GM12873 (cell line): ENCODE results near the gene AGGF1.

Experiments used
- CTCF ChIP-seq: IDR thresholded peaks from 2 replicates; pipeline ENCODE4 v1.5.1; 2012; ENCODE audit warnings: low read depth, mild to moderate bottlenecking, moderate library complexity, low read length, control low read depth; ENCODE audit not compliant: insufficient read depth; ENCODE audit errors: missing control alignments

Gene AGGF1

DNA sequence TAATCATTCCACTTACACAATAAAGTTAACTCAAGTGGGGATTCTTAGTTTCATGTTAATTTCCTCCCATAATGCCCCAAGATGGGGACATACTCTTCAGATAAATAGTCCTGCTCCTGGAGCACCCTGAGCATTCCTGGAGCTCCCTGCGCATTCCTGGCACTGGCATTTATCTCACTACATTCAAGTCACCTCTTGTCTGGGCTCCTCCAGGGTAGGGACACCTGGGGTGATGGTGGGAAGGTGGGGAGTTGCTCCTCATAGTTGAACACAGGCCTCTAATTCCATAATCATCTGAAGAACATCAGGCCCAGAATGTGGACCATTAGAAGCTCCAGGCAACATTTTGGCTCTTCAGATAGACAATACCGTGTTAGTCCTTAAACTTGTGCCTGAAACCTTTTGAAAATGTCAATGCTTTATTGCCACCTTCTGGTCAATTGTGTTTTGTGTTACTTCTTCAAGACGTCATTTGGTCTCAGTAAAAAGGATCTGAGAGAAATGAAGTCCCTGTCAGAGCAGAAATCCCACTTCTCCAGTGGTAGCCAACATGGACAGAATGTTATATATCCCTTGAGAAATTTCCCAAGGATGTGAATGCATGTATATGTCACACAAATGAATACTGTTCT lies 14.2 kb upstream of the AGGF1 start:
- peak; percentile 35 for TF ChIP-seq CTCF

- no peak for TF ChIP-seq CTCF
Measured at GRCh38 chr5:77016962-77017361, 13.2 kb upstream of the AGGF1 start.

DNA sequence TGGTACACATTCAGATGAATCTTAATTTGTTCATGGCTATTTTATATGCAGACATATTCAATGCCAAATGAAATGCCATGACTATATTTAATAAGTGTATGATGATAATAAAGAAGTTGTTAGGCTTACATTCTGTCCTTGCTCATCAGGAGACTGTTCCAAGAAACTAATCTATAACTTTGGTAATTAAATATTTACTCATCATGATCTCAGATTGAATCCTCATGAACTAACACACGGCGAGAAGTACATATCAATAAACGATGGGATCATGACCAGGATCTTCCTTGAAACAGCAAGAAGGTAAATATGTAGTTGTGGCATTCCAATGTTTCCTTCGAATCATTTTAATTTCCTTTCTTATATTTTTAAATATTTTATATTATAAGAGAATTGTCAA lies 12.5 kb upstream of the AGGF1 start:
- no peak for TF ChIP-seq CTCF

GRCh38 chr5:77022511-77023417 lies 7.4 kb upstream of the AGGF1 start:
- no peak for TF ChIP-seq CTCF

DNA sequence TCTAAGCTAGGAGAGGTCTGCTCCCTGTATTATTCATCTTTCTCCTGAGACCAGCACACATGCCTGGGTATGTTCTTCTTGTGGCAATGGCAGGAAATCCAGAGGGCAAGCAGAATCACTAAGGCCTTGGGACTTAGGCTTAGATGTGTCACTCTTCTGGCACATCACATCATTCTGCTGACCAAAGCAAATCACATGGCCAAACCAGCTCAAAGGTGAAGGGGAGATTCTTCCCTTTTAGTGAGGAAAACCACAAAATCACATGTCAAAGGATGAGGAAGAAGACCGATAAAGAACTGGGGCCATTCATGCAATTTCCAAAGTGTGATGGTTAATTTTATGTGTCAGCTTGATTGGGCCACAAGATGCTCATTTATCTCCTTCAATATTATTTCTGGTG lies 5.7 kb upstream of the AGGF1 start:
- no peak for TF ChIP-seq CTCF

DNA sequence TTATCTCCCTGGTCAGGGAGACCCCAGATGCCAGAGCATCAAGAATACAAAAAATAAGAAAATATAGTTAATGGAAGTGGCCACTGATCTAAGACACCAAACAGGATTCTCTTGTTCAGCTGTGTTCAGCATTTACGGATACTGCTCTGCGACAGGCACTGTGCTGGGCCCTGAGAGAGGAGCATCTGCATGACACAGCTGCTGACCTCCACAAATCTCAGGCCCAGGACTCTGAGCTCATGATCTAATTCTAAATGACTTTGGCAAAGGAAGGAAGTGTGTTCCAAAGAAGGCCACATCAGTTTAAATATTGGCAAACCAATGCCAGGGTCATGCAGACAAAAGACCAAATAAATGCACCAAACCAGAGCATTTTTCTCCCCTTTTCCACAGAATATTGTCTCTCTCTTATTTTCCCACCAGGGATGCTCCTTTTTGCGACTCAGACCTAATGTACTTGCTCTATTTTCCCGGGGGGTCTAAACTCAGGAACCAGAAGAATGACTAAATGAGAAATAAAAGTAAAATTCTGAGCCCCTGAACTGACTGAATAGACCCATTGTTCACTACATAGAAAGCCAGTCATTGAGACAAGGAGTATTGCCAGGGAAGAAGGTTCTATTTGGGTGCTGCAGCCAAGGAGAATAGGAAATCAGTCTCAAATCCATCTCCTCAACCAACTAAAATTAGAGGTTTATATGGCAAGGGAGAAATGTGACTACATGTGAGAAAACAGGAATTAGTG lies 1.4 kb upstream of the AGGF1 start:
- no peak for TF ChIP-seq CTCF

- TF ChIP-seq CTCF: no peak
Measured at GRCh38 chr5:77029376-77029885, 773 bp upstream of the AGGF1 start.
